DMS114 treated with DMSO at 0.1 percent for 48 hours (cell line): ENCODE data around the gene PCBP1.
"Not testable (repeated sequence)": the region's sequence is repeated elsewhere in the genome, so short reads cannot be mapped to it uniquely, and the experiment has no call there.

Experiments
- DNase-seq: peaks from one replicate; lab custom pipeline; 2025; ENCODE audit not compliant: unreplicated experiment; lab: John Stamatoyannopoulos, UW

Gene PCBP1

GRCh38 chr2:70086838-70087701 is at the start of gene PCBP1:
TSS of gene PCBP1 (plus strand) at chr2:70087477. CDS start at chr2:70087744, 267 bp downstream.
- DNase-seq: peak; percentile 89

DNA sequence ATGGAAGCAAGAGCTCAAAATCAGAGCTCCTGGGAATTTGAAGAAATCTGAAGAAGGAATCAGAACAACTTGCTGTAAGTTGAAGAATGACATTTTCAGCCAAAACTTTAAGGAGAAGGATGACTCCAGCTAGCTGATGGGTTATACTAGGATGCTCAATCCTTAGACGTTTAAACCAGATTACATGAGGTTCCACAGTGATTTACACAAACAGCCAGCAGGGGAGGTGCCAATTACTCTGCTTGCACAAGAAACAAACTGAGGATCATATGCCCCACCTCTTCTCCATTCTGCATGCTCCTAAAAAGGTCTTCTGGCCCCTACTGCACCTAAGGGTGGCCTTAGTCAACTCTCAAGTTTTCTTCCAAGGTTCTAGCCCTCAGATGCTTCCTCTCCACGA is 47.9 kb upstream of the PCBP1 start:
- no peak for DNase-seq

GRCh38 chr2:70041663-70042062 is 45.6 kb upstream of the PCBP1 start:
- no peak for DNase-seq

DNA sequence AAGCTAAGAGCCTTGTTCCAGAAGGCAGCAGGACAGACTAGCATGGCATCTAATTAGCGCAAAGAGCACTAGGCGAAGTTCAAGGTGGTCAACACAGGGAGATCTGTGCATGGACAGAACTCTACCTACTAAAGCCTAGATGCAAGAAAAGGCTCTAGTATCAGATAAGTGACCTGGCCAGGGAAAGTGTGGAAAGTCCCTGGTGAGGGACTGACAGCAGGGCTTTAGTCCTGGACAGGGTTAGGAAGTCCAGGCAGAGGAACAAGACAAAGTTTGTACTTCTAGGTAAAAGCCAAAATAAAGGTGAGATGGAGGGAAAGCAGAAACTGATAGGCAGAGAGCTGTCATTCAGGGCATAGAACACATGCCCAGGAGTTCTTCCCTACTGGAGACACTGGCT is 45.0 kb upstream of the PCBP1 start:
- no peak for DNase-seq

DNA sequence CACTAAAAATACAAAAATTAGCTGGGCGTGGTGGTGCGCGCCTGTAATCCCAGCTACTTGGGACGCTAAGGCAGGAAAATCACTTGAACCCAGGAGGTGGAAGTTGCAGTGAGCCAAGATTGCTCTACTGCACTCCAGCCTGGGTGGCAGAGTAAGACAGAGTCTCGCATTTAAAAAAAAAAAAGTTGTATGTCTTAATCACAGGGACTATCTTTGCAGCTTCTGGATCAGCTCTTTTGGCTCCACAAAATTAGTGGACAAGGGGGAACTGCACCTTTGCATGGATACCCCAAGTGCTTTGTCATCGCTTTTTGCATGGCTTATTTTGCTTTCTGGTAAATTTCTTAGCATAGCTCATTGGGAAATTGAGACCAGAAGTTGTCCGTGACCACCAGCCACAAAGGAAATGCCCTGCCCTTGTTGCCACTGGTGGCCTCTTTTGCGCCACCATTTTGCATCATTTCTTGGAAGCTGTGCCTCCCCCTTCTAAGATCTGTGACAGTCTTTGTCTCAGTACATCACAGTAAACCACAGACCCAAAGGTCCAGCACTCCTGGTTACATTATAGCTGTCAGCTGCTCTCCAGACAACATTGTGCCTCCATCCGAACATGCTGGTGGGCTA is 43.9 kb upstream of the PCBP1 start:
- DNase-seq: no peak

DNA sequence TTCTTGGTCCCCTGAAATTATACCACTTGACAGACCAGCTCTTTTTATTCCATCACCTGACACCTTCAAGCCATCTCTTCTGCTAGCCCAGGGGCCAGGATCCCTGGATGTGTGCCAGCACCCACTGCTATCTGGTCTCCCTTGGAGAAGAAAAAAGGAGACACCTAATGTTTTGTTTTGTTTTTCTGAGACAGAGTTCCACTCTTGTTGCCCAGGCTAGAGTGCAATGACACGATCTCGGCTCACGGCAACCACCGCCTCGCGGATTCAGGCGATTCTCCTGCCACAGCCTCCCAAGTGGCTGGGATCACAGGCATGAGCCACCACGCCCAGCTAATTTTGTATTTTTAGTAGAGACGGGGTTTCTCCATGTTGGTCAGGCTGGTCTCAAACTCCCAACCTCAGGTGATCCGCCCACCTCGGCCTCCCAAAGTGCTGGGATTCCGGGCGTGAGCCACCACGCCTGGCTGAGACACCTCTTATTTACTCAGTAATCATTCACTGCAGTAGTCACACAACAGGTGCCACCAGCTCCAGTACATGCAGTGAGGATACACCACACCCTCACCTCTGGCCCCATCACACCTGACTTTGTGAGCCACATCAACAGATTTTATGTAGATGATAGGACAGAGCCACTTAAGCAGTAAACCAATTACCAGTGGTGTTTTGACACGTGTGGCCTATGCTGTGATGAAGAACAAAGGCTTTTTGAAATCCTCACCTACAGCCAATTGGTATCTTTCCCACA is 42.8 kb upstream of the PCBP1 start:
- DNase-seq: no peak

GRCh38 chr2:70045405-70045804 is 41.9 kb upstream of the PCBP1 start:
- DNase-seq: no peak

- no peak for DNase-seq
These were observed 41.3 kb upstream of the PCBP1 start for GRCh38 chr2:70045932-70046331.

- DNase-seq: no peak
These were observed 40.7 kb upstream of the PCBP1 start for GRCh38 chr2:70046534-70046933.

DNA sequence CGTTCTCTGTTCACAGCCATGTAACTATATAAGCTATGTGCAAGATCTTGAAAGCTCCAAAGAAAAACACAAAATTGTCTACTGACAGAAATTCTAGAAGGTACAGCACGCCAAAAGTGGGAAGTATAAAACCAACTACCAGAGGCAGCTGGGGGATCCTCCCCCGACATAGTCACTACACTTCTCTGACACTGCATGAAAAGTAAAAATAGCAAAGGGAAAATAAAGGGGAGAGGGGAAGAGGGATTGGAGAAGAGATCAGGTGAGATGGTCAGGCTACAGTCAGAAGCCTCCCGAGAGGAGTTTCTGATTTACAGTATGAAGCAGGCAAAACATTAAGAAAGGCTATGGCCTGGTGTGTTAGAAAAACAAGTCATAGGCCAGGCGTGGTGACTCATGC is 39.8 kb upstream of the PCBP1 start:
- no peak for DNase-seq

DNA sequence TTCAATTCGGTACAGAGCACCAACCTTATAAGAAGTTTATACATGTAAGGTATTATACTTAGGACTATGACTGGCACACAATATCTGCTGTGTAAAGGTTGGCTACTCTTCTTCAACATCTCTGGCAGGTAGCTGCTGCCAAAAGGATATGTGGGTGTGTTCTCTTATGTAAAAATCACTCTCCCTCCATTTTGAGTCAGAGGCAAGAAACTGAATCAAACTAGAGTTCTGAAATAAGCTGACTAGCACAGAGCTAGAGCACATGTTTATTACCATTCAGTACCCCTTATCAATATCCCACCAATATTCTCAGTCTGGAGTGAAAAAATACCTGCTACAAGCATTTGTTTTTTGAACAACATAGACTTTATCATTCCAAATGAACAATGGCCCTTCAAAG is 38.0 kb upstream of the PCBP1 start:
- DNase-seq: no peak

DNA sequence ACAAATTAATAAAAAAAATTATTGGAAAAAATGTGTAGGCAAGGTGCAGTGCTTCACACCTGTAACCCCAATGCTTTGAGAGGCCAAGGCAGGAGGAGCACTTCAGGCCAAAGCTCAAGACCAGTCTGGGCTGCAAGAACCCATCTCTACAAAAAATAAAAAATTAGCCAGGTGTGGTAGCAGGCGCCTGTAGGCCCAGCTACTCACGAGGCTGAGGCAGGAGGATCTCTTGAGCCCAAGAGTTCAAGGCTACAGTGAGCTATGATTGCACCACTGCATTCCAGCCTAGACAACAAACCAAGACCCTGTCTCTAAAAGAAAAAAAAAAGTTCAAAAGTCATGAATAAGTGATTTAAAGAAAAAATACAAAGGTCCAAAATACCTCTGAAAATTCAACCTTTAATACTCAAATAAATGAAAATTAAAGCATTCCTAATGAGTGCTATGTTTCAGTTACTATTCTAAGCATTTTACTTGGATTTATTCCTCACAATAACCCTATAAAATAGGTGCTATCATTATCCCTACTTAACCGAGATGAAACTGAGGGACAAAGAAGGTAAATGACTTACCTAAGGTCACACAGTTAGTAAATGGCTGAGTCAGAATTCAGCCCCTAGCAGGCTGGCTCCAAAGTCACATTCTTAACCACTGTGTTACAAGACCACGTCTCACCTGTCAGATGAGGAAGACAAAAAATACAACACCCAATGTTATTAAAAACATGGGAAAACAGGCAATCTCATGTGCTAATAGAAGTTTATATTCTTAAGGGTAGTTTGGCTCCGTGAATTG is 36.4 kb upstream of the PCBP1 start:
- no peak for DNase-seq

- DNase-seq: not testable (repeated sequence)
These were observed 32.0 kb upstream of the PCBP1 start for GRCh38 chr2:70055259-70055658.

DNA sequence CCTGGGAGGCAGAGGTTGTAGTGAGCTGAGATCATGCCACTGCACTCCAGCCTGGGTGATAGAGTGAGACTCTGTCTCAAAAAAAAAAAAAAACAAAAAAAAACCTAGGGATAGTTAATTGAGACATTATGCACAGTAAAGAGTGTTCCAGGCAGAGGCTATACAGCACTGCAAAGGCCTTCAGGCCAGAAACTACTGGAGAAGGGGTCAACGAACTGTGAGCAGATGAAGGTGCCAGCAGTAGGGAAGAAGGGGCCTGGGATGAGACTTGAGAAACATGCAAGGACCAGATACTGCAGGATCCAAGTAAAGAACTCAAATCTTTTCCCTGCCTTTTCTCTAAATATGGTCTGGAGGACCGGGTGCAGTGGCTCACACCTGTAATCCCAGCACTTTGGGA is 26.0 kb upstream of the PCBP1 start:
- DNase-seq: no peak

DNA sequence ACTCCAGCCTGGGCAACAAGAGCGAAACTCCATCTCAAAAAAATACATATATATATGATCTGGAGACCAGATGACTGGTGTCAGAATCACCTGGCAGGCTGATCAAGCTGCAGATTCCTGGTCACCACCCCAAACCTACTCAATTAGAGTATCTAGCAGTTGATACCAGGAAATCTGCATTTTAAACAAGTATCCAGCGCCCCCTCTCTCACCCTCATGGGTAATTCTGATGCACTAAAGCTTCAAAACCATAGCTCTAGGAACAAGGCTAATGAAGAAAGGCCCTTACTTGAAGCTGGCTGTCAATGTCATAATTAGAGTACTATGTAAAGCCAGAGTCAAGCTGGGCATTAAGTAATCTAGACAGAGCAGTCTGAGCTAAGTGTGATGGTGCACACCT is 25.0 kb upstream of the PCBP1 start:
- no peak for DNase-seq

- no peak for DNase-seq
These were observed 19.2 kb upstream of the PCBP1 start for GRCh38 chr2:70068119-70068518.

DNA sequence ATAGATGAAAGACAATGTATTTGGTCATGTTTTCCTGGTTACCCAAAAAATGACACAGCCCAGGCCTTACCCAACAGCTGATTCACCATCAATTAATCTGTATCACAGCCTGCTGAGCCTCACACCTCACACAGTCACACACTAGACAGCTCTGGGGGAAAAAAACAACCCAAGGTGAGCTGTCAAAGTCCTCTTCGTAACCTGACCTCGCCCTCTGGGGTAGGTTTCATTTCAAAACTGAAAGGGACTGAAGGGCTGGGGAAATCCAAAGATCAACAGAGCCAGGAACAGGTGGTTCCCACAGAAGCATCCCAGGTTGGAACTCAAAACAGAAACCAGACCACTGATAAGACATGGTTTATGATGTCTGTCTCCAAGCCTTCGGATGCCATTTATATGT is 18.2 kb upstream of the PCBP1 start:
- no peak for DNase-seq

DNA sequence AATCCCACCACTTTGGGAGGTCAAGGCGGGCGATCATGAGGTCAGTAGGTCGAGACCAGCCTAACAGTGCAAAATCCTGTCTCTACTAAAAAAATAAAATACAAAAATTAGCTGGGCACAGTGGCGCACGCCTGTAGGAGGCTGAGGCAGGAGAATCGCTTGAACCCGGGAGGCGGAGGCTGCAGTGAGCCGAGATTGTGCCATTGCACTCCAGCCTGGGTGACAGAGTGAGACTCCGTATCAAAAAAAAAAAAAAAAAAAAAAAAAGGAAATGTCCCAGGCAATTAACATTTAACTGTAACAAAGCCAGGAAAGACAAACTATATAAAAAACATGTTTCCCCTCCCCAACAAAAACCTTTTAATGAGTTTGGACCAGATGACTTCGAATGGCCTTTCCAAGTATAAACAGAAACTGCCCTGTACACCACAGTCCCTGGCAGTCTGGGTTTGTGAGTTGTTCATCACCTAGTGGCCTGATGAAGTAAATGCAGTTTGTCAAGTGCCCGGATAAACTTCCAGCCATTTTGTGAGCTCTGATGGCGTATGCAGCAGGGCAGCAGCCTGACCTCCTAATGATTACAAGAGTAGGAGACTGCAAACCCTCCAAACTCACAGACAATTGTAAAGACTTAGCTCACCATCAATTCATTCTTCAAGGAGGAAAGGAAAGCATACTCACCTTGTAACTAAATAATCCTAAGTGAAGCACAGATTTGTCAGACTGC is 16.6 kb upstream of the PCBP1 start:
- DNase-seq: peak; percentile 92

GRCh38 chr2:70073493-70073892 is 13.8 kb upstream of the PCBP1 start:
- DNase-seq: no peak

- DNase-seq: no peak
These were observed 8.9 kb upstream of the PCBP1 start for GRCh38 chr2:70078384-70078783.
